HG02642 (cell line): ENCODE results near the gene PTGR2.
"Not testable (repeated sequence)": the region's sequence is repeated elsewhere in the genome, so short reads cannot be mapped to it uniquely, and the experiment has no call there.

Experiments
- ATAC-seq: cut with Tn5 transposase; IDR thresholded peaks from one replicate; pipeline ENCODE4 v1.9.1; 2021; ENCODE audit warnings: mild to moderate bottlenecking; ENCODE audit not compliant: unreplicated experiment, poor library complexity

The PTGR2 gene

DNA sequence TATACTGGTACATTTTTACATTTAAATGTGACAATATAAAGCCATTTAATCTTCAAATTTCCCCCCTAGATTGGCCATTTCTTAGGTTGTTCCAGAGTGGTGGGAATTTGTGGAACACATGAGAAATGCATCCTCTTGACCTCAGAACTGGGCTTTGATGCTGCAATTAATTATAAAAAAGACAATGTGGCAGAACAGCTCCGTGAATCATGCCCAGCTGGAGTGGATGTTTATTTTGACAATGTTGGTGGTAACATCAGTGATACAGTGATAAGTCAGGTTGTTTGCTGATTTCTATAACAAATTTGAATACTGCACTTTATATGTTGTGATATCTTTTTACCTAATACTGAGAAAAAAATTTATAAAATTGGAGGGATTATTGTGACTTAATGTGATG, 27.4 kb downstream of the PTGR2 start:
- no peak for ATAC-seq

DNA sequence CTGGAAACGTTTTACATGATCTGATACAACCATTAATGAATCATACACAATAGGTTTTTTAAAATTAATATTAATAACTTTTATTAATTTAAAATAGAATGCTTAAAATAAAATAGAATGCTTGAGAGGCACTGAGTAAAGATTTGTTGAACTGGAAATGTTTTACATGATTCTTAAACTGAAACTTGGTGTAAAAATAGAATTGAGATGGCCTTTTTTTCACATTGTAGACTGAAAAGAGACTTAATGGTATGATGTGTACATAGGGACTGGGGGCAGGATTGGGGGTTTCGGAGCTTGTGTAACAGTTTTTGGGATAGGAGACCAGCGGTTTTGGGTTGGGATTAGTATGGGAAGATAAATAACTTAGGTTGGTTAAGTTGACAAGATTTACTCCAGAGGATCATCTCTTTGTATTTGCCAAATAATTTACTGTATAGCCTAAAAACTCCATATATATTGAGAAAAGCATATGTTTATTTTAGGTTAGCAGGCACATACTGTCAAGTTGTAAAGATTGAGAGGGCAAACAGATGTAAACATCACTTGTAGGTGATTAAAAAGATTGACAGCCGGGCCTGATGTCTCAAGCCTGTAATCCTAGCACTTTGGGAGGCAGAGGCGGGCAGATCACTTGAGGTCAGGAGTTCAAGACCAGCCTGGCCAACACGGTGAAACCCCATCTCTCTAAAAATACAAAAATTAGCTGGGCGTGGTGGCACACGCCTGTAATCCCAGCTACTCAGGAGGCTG, 33.0 kb downstream of the PTGR2 start:
- ATAC-seq: no peak

DNA sequence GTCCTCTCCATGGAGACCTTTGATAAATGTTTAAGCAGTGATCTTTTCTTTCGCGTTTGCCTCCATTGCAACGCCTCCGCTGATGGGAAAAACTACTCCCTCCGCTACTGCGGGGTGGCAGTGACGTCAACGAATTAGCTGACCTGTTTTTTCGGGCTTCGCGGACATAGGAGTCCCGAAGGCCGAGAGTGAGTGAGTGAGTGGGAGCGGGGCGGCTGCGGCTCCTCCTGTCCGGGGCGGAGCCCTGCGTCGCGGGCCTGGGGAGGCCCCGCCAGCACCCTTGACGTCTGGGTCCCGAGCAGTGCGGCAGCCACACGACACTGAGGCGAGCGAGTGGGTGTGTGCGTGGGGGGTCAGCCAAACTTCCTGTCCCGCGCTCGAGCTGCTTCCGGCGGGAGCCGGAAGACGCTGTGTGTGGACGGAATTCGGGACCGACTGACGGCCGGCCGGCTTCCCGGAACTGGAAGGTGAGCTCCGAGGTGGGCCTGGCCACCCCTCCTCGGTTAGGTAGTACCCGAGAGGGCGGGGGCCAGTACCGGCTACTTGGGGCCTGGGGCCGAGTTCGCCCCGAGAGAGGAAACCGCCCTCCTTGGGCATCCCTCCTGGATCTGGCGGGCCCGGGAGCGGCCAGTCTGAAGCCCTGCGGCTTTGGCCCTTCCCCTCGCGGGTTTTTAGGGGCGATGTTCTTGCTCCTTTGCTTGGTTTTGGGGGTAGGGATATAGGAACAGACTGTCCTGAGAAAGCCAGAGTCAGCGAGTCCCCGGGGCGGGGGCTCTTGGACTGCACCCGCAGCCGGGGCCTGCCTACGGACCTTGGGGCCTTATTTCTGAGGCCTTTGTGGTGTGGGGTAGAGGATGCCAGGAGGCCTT, 35.1 kb downstream of the PTGR2 start, which contains the start of gene ZNF410:
Gene ZNF410, plus strand, starts transcription at position 411 of the 869 bp plus-strand sequence. CDS start 5,317 bp downstream, outside the sequence.
- ATAC-seq: peak; percentile 97

DNA sequence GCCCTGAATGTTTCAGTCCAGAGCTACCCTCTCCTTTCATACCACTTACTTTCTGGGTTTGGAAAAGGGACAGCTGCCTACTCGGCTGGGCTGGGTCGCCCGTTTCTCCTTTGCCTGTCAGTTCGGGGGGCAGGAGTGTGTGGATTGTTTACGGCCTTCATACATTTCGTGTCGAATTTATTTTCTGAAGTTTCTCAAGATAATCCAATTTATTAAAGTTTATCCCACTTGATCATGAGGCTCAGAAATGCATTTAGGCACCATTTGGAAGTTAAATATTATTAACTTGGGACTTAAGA, 35.6 kb downstream of the PTGR2 start:
- ATAC-seq: no peak

DNA sequence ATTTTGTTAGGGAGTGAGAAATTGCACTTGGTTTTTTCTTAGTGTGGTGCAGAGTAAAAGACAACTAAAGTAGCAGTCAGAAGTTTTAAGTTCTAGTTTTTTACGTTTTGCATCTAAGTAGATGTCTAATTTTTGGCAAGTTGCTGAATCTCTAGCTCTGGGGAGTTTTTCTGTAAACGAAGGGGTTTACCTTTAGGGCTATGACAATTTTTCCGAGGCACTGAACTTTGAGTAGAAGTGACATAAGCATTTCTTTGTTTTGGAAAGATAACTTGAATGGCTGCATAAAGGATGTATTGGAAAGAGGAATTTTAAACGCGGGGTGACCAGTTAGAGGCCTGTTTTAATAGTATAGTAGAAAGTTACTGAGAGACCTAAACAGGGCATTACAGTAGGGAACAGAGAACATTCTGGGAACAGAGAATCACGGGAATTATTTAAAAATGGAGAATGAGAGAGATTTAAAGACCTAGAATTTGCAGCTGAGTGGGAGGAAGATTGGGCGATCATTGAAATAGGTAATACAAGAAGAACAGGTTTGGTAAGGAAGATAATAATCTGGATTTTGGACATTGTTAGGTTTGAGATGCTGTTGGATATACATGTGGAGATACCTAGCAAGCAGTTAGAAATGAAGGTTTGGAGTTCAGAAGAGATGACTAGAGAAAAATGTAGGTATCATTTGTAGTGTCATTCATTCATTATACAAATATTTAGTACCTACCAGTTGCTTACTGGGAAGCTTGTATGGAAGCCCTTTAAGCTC, 36.2 kb downstream of the PTGR2 start:
- ATAC-seq: no peak

DNA sequence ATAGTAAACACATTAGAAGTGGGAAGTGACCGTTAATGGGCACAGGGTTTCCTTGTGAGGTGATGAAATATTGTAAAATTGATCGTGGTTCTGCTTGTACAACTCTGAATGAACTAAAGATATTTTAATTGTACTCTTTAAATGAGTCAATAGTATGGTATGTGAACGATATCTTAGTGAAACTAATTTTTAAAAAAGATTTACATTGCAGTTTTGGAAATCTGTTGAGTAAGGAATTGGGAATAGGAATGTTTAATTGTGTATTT, 36.8 kb downstream of the PTGR2 start:
- ATAC-seq: no peak

DNA sequence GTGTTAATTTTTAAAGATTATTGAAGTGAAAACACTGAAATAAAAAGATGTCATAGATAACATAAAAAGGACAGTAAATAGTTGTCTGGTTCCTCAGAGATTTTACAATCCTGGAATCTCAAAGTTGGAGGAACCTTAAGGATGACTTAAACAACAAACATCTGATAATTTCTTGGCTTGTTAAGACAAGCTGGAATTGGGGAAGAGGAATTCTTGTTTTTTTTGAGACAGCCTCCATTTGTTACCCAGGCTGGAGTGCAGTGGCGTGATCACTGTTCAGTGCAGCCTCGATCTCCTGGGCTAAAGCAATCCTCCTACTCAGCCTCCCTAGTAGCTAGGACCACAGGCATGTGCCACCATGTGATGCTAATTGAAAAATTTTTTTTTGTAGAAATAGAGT, 37.3 kb downstream of the PTGR2 start:
- no peak for ATAC-seq

DNA sequence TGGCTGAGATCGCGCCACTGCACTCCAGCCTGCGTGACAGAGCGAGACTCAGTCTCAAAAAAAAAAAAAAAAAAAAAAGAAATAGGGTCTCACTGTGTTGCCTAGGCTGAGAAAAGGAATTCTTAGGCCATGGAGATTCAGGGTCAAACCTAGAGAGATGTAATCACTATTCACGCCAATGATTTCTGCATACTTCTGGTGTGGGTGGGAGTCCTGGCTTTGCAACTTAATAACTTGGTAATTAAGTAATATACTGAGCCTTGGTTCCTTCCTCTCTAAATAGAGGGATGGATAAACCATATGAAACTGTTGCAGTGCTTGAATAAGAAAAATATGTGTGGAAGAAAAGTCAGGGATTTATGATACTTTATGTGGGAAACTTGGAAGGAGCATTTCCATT, 37.7 kb downstream of the PTGR2 start:
- ATAC-seq: no peak

DNA sequence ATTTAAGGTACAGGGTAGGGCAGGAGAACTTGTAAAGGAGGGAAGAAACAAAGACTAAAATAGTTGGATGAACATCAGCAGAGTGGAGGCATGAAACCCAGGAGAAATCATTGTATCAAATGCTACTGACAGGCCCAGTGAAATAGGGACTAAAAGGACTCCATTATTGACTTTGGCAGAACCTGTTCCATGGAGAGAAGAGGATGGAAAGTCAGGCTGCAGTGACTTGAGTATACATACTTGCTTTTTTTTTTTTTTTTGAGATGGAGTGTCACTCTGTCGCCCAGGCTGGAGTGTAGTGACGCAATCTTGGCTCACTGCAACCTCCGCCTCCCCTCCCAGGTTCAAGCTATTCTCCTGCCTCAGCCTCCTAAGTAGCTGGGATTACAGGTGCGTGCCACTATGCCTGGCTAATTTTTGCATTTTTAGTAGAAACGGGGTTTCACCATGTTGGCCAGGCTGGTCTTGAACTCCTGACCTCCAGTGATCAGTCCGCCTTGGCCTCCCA, 42.6 kb downstream of the PTGR2 start:
- ATAC-seq: not testable (repeated sequence)

DNA sequence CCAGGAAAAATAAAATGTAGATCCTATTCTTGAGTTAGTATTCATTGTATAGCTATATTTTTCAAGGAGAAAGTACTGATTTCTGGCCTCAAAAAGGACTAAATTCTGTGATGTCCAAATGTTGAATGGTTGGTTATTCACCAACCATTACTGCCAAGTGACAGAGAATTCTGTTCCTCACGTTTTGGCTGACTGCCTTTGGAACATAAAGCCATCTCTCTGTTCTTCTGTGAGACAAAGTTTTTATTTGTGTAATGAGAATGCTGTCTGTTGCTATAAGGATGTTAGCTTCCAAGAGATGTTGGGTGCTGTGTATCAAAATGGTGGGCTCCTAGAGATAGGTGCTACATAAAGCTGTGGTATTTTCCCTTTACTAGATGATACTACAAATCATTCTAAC, 44.3 kb downstream of the PTGR2 start:
- no peak for ATAC-seq

DNA sequence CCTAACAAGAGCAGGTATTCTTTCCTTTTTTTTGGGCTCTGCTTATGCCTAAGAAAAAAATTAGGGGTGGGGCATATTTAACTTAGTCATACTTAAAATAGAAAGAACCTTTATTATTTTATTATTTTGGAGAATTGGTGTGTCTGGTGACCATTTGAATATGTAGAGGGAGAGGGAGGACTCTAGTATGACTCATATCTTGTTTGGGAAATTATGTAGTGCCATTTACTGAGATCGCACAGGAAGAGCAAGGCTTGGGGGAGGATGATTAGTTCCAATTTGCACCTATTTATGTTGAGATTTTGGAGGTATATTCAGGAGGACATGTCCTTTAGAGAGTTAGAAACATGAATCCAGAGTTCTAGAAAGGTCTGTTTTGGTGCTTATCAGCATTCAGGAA, 44.9 kb downstream of the PTGR2 start:
- ATAC-seq: no peak

DNA sequence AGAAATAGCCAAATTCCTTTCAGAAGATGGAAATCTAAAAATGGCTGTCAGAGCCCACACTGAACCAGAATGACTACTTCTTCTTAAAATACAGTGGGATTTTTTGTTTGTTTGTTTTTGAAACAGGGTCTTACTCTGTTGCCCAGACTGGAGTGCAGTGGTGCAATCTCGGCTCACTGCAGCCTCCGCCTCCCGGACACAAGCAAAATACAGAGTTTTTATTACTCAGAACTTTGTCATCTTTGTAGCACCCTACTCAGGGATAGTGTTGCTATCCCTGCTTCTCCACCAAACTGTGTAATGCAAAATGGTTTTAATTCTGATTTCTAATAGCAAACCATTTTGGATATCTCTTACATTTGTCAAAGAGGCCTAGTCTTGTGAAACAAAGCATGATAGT, 51.4 kb downstream of the PTGR2 start:
- no peak for ATAC-seq

DNA sequence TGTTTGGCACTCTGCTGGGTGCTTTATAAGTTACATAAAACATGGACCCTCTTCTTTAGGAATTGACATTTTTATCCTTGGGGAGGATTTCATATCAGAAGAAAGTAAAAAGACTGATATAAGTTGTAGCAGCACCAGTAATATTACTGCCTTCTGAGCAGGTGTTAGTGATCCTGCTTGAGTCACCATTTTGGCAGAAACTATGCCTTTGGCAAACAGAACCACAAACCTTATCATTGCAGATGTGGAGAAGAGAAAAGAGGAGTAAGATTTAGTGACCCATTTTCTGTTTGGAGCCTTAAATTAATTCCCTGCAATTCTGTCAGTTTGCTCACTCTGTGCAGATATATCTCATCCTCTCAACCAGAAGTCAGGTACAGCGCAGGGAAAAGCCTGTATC, 58.0 kb downstream of the PTGR2 start:
- ATAC-seq: no peak

DNA sequence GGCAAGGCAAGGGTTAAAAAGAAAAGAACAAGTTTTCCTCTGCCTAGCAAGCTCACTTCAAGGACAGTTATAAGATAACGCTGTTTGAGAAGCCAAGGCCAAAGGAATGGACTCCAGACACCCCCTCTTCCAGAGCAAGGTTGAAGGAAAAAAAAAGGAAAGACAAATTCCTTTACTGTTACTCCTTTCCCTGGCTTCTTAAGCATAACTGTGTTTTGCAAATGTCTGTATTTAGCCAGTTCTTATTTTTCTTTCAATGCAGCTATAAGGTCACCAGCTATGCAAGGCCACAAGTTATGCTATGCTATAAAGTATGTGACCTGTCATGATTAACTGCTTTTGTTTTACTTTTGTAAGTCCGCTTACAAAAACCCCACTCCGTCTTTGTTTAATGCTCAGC, 61.6 kb downstream of the PTGR2 start:
- ATAC-seq: no peak

DNA sequence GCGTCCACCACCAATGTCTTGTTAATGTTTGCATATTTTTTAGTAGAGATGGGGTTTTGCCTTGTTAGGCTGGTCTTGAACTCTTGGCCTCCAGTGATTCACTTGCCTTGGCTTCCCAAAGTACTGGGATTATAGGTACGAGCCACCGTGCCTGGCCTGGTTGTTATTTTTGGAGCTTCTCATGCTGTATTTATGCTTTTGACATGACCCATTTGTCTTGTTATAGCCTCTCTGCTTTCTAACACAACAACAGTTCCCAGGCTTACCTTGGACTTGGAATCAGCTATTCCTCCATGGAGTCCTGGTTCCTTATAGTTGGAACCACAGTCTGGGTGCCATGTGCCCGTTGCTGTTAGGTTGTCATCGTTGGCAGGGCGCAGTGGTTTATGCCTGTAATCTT, 64.7 kb downstream of the PTGR2 start:
- no peak for ATAC-seq

DNA sequence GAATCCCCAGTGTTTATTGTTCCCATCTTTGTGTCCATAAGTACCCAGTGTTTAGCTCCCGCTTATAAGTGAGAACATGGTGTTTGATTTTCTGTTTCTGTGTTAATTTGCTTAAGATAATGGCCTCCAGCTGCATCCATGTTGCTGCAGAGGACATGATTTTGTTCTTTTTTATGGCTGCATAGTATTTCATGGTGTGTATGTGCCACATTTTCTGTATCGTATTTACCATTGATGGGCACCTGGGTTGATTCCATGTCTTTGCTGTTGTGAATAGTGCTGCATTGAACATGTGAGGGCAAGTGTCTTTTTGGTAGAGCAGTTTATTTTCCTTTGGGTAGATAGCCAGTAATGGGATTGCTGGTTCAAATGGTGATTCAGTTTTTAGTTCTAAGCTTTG, 67.8 kb downstream of the PTGR2 start:
- ATAC-seq: not testable (repeated sequence)

DNA sequence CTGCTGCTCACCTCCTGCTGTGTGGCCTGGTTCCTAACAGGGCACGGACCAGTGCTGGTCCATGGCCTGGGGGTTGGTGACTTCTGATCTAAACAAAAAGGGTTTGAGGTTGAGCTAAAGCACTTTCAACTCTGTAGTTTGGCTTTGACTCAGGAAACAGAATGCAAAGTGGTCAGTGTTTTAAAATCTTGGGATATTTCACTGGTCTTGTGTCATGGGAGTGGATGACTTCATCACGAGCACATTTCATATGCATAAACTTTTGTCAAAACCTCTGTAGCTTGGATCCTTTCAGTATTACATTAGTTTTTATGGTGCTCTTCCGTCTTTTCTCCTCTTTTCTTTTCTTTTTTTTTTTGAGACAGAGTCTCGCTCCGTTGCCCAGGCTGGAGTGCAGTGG, 72.7 kb downstream of the PTGR2 start:
- no peak for ATAC-seq
